HEK293 (cell line): ENCODE data around the gene GSK3B.

Experiments
- CTCF ChIA-PET: fragments of 350-600 bp; formaldehyde crosslinking; extraction: SDS; loops from one replicate; lab custom pipeline; 2021; ENCODE audit warnings: antibody characterized with exemption; lab: Yijun Ruan, JAX
- POLR2A ChIA-PET: fragments of 300-600 bp; formaldehyde crosslinking; extraction: SDS; loops from one replicate; lab custom pipeline; 2020; ENCODE audit warnings: antibody characterized with exemption, inconsistent platforms; lab: Yijun Ruan, JAX
- H3K27ac ChIP-seq: fragments of 200-500 bp; sonication (Bioruptor generic); 2 replicates; pipeline ENCODE4 v1.5.1; 2014; ENCODE audit warnings: low read depth, low read length, control low read depth, inconsistent platforms; ENCODE audit errors: extremely low read depth
- H3K36me3 ChIP-seq, 2 experiments: fragments of 200-500 bp in 1 of 2; sonication (Bioruptor generic) in 1 of 2; 1 replicate in 1 of 2; 2 replicates in 1 of 2; pipeline ENCODE4 v1.5.1; 2014 to 2017; ENCODE audit warnings: inconsistent platforms in 2 of 2, low read length in 2 of 2; ENCODE audit not compliant: control insufficient read depth in 2 of 2, insufficient read depth in 1 of 2
- H3K4me1 ChIP-seq: fragments of 200-500 bp; sonication (Bioruptor generic); 2 replicates; pipeline ENCODE4 v1.5.1; 2014; ENCODE audit warnings: mild to moderate bottlenecking, low read length, inconsistent platforms; ENCODE audit not compliant: control insufficient read depth, insufficient read depth
- H3K4me3 ChIP-seq: 2 replicates; pipeline ENCODE4 v1.5.1; 2011; ENCODE audit warnings: low read depth, mild to moderate bottlenecking, control low read depth, low read length, moderate library complexity
- H3K9me3 ChIP-seq: fragments of 200-500 bp; sonication (Bioruptor generic); 2 replicates; pipeline ENCODE4 v1.5.1; 2014; ENCODE audit warnings: low read depth, low read length, inconsistent platforms; ENCODE audit not compliant: control insufficient read depth, insufficient read depth
- BCL11A ChIP-seq: fragments of 450-650 bp; formaldehyde crosslinking; IDR thresholded peaks from 2 replicates; pipeline ENCODE4 v1.5.1; 2016; ENCODE audit warnings: low read depth, missing biosample characterization, missing genetic modification characterization
- GLIS2 ChIP-seq: fragments of 450-650 bp; formaldehyde crosslinking; IDR thresholded peaks from 2 replicates; pipeline ENCODE4 v1.5.1; 2016; ENCODE audit warnings: missing biosample characterization, missing genetic modification characterization
- IKZF3 ChIP-seq: fragments of 450-650 bp; IDR thresholded peaks from 2 replicates; pipeline ENCODE4 v1.5.0; 2018; ENCODE audit warnings: missing biosample characterization, mild to moderate bottlenecking, missing genetic modification characterization, moderate library complexity
- OSR2 ChIP-seq: fragments of 450-650 bp; formaldehyde crosslinking; IDR thresholded peaks from 2 replicates; pipeline ENCODE4 v1.5.1; 2016; ENCODE audit warnings: missing biosample characterization, missing genetic modification characterization
- WT1 ChIP-seq: fragments of 450-650 bp; formaldehyde crosslinking; IDR thresholded peaks from 2 replicates; pipeline ENCODE4 v1.5.1; 2016; ENCODE audit warnings: missing biosample characterization, missing genetic modification characterization
- ZBTB21 ChIP-seq: fragments of 450-650 bp; formaldehyde crosslinking; IDR thresholded peaks from 2 replicates; pipeline ENCODE4 v1.5.1; 2017; ENCODE audit warnings: missing biosample characterization, missing genetic modification characterization
- ZBTB6 ChIP-seq: fragments of 450-650 bp; formaldehyde crosslinking; IDR thresholded peaks from 2 replicates; pipeline ENCODE4 v1.5.1; 2017; ENCODE audit warnings: missing biosample characterization, missing genetic modification characterization
- ZFHX2 ChIP-seq: fragments of 450-650 bp; formaldehyde crosslinking; conservative IDR thresholded peaks from 2 replicates; pipeline ENCODE4 v1.5.1; 2016; ENCODE audit warnings: missing biosample characterization, missing genetic modification characterization
- ZNF112 ChIP-seq: fragments of 450-650 bp; formaldehyde crosslinking; IDR thresholded peaks from 2 replicates; pipeline ENCODE4 v1.5.0; 2017; ENCODE audit warnings: missing biosample characterization, missing genetic modification characterization
- ZNF202 ChIP-seq: fragments of 450-650 bp; formaldehyde crosslinking; IDR thresholded peaks from 2 replicates; pipeline ENCODE4 v1.5.1; 2016; ENCODE audit warnings: missing biosample characterization, missing genetic modification characterization, borderline replicate concordance
- ZNF335 ChIP-seq: fragments of 450-650 bp; formaldehyde crosslinking; conservative IDR thresholded peaks from 2 replicates; pipeline ENCODE4 v1.5.1; 2016; ENCODE audit warnings: missing biosample characterization, missing genetic modification characterization
- ZNF366 ChIP-seq: fragments of 450-650 bp; formaldehyde crosslinking; conservative IDR thresholded peaks from 2 replicates; pipeline ENCODE4 v1.5.1; 2016; ENCODE audit warnings: missing biosample characterization, missing genetic modification characterization
- ZNF404 ChIP-seq: fragments of 450-650 bp; formaldehyde crosslinking; IDR thresholded peaks from 2 replicates; pipeline ENCODE4 v1.5.1; 2017; ENCODE audit warnings: missing biosample characterization, missing genetic modification characterization
- ZNF501 ChIP-seq: fragments of 450-650 bp; formaldehyde crosslinking; IDR thresholded peaks from 2 replicates; pipeline ENCODE4 v1.5.1; 2016; ENCODE audit warnings: missing biosample characterization, missing genetic modification characterization
- ZNF596 ChIP-seq: fragments of 450-650 bp; IDR thresholded peaks from 2 replicates; pipeline ENCODE4 v1.5.0; 2018; ENCODE audit warnings: missing biosample characterization, mild to moderate bottlenecking, missing genetic modification characterization, moderate library complexity
- ZNF664 ChIP-seq: fragments of 450-650 bp; formaldehyde crosslinking; IDR thresholded peaks from 2 replicates; pipeline ENCODE4 v1.5.1; 2016; ENCODE audit warnings: missing biosample characterization, missing genetic modification characterization
- ZNF707 ChIP-seq: fragments of 450-650 bp; formaldehyde crosslinking; IDR thresholded peaks from 2 replicates; pipeline ENCODE4 v1.5.1; 2016; ENCODE audit warnings: missing biosample characterization, missing genetic modification characterization
- ZNF76 ChIP-seq: fragments of 450-650 bp; formaldehyde crosslinking; IDR thresholded peaks from 2 replicates; pipeline ENCODE4; 2016; ENCODE audit warnings: low read depth, missing biosample characterization, missing genetic modification characterization, borderline replicate concordance
- ZSCAN16 ChIP-seq: fragments of 450-650 bp; formaldehyde crosslinking; IDR thresholded peaks from 2 replicates; pipeline ENCODE4 v1.5.1; 2016; ENCODE audit warnings: missing biosample characterization, missing genetic modification characterization
- TF ChIP-seq, protein P1 (sequence below): fragments of 450-650 bp; formaldehyde crosslinking; IDR thresholded peaks from 2 replicates; pipeline ENCODE4 v1.5.1; 2016; ENCODE audit warnings: missing biosample characterization, missing genetic modification characterization
- TF ChIP-seq, protein P2 (sequence below): fragments of 450-650 bp; formaldehyde crosslinking; IDR thresholded peaks from 2 replicates; pipeline ENCODE4 v1.5.1; 2017; ENCODE audit warnings: missing biosample characterization, missing genetic modification characterization

Gene GSK3B

DNA sequence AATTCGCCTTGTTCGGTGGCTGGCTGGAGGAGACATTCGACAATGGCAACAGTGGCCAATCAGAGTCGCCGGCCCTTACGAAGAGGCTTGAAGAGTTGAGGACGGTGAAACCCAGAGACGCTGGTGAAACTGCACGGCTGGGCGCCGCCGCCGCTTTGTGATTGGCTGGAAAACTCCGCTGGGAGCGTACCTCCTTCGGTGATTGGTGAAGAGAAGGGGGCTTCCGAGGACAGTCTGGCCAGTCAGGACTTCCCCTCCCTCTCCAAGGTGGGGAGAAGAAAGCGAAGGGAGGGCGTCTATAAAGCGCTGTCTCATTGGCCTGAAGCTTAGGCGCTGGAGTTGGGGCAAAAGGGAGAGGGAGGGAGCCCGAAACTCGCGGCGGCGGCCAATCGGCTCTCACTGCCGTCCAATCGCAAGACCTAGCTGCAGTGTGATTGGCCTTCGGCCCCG is 554 bp upstream of the GSK3B start (continued):
- TF ChIP-seq ZBTB6 (peak; percentile 48; the same call in 1 of the 2 replicates), GLIS2 (peak; percentile 86; the same call in 1 of the 2 replicates)

DNA sequence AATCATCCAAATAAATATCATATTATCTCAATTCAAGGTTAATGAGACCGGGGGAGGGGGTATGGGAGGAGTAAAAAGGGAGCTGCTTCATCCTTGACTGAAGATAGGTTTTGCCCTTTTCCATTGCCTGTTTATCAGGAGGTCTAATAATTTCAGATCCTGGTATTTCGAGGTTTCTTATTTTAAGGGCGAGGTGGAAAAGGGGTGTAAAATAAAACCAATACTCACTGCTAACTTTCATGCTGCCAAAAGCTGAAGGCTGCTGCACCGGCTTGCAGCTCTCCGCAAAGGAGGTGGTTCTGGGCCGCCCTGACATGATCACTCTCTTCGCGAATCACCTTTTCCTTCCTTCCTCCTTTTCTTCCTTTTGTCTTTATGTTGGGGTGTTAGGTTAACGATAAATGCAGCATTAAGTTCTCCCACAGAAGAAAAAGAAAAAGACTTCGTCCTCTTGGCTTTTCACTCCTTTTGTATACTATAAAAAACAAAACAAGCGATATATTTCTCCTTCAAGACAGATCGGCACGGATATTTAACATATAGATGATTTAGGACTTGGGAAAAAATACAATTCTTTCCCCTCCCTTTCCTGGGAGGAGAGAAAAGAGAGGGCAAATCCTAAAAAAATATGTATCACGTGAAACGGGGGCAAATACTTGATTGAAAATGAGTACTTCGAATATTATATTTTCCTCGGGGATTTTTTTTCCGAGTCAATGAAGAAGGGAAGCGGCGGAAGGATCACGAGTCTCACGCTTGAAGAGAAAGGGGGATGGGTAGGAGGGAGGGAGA is 932 bp downstream of the GSK3B start:
- peak overlapping the region; percentile 85 for H3K4me3 ChIP-seq
- no peak for TF ChIP-seq ZNF202 (tag by site-specific recombination)
- peak; percentile 17; the same call in 1 of the 2 replicates for TF ChIP-seq ZFHX2 (tag by site-specific recombination)
- TF ChIP-seq, protein P1, sequence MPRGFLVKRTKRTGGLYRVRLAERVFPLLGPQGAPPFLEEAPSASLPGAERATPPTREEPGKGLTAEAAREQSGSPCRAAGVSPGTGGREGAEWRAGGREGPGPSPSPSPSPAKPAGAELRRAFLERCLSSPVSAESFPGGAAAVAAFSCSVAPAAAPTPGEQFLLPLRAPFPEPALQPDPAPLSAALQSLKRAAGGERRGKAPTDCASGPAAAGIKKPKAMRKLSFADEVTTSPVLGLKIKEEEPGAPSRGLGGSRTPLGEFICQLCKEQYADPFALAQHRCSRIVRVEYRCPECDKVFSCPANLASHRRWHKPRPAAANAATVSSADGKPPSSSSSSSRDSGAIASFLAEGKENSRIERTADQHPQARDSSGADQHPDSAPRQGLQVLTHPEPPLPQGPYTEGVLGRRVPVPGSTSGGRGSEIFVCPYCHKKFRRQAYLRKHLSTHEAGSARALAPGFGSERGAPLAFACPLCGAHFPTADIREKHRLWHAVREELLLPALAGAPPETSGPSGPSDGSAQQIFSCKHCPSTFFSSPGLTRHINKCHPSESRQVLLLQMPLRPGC: 0 out of 2 replicates have a peak, but pooled peaks have one; percentile 19
- TF ChIP-seq ZNF404 (tag by site-specific recombination): no peak
- TF ChIP-seq IKZF3 (tag by site-specific recombination): 0 out of 2 replicates have a peak, but pooled peaks have one; percentile 16
- TF ChIP-seq ZNF596 (tag by site-specific recombination): no peak
- TF ChIP-seq BCL11A: 0 out of 2 replicates have a peak, but pooled peaks have one; percentile 27
- TF ChIP-seq ZBTB21 (tag by site-specific recombination): no peak
- TF ChIP-seq ZNF664: peak; percentile 61; the same call in 1 of the 2 replicates
- TF ChIP-seq ZNF335 (tag by site-specific recombination): peak; percentile 74
- TF ChIP-seq, protein P2, sequence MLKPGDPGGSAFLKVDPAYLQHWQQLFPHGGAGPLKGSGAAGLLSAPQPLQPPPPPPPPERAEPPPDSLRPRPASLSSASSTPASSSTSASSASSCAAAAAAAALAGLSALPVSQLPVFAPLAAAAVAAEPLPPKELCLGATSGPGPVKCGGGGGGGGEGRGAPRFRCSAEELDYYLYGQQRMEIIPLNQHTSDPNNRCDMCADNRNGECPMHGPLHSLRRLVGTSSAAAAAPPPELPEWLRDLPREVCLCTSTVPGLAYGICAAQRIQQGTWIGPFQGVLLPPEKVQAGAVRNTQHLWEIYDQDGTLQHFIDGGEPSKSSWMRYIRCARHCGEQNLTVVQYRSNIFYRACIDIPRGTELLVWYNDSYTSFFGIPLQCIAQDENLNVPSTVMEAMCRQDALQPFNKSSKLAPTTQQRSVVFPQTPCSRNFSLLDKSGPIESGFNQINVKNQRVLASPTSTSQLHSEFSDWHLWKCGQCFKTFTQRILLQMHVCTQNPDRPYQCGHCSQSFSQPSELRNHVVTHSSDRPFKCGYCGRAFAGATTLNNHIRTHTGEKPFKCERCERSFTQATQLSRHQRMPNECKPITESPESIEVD (tag by site-specific recombination): no peak
- peak; percentile 30; the same call in 1 of the 2 replicates for TF ChIP-seq WT1
- peak; percentile 71 for TF ChIP-seq ZNF366 (tag by site-specific recombination)
- no peak for TF ChIP-seq ZNF707 (tag by site-specific recombination)
- TF ChIP-seq, all 188 proteins: peak for 8
- H3K27ac ChIP-seq: peak overlapping the region; percentile 99
- H3K36me3 ChIP-seq: peaks cover under 1 to 3% of the 10 kb centered on the region in 2 experiments; a peak in 2 of 3 replicates
- ChIA-PET POLR2A (interaction anchor here (1.0 to 3.4 kb wide), 9 partner anchors 15 to 255 kb away, joined by 3 to 30 read pairs (median 4); partner anchors contain the start of gene LRRC58), CTCF (interaction anchor here (0.6 to 2.2 kb wide), 2 partner anchors 15 to 202 kb away, joined by 4 to 9 read pairs; no protein-coding TSS in a partner anchor)
- no peaks in the 10 kb centered on the region for H3K9me3 ChIP-seq
- H3K4me1 ChIP-seq: no peaks in the 10 kb centered on the region; the same call in 1 of the 2 replicates

- ChIA-PET POLR2A (no interaction called here), CTCF (interaction anchor here (0.6 to 2.2 kb wide), 2 partner anchors 14 to 201 kb away, joined by 4 to 9 read pairs; no protein-coding TSS in a partner anchor)
- 0 out of 2 replicates have a peak, but pooled peaks have one; percentile 9 for TF ChIP-seq OSR2 (tag by site-specific recombination)
- no peak for TF ChIP-seq ZNF112
- no peak for TF ChIP-seq ZSCAN16 (tag by site-specific recombination)
- TF ChIP-seq ZNF501 (tag by site-specific recombination): no peak
- no peak for TF ChIP-seq ZNF76 (tag by site-specific recombination)
- Histone ChIP-seq H3K9me3 (no peaks in the 10 kb centered on the region), H3K4me3 (peak overlapping the region; percentile 85), H3K4me1 (no peaks in the 10 kb centered on the region; the same call in 1 of the 2 replicates), H3K27ac (no peak overlapping the region), H3K36me3 (no peaks in the 10 kb centered on the region)
These were observed 1.8 kb downstream of the GSK3B start for GRCh38 chr3:120092474-120092873.
